ENCODE data around the gene EMX1. TPM values are rescaled to one million over a fixed set of nuclear protein-coding genes. Genes with fewer than 3 reads are reported as not detected.

Gene EMX1
- total RNA-seq, 1 donor from 2014 or later = 8.2 TPM

DNA sequence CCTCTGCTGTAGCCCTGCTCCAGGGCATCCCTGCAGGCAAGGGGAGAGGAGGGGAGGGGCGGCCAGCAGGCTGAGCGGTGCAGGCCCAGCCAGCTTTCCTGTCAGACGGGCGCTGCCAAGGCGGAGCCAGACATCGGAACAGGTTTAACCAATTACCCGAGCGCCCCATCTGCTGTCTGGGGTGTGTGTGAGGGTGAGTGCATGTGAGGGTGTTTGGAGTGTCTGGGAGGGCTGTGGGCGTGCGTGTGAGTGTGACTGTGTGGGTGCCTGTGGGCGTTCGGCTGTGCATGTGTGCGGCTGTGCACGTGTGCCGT lies 20.0 kb downstream of the EMX1 start:
- H3K4me3 ChIP-seq (ENCODE audit: low read depth, low read length) = no peak overlapping the region
- TF ChIP-seq, protein P1, sequence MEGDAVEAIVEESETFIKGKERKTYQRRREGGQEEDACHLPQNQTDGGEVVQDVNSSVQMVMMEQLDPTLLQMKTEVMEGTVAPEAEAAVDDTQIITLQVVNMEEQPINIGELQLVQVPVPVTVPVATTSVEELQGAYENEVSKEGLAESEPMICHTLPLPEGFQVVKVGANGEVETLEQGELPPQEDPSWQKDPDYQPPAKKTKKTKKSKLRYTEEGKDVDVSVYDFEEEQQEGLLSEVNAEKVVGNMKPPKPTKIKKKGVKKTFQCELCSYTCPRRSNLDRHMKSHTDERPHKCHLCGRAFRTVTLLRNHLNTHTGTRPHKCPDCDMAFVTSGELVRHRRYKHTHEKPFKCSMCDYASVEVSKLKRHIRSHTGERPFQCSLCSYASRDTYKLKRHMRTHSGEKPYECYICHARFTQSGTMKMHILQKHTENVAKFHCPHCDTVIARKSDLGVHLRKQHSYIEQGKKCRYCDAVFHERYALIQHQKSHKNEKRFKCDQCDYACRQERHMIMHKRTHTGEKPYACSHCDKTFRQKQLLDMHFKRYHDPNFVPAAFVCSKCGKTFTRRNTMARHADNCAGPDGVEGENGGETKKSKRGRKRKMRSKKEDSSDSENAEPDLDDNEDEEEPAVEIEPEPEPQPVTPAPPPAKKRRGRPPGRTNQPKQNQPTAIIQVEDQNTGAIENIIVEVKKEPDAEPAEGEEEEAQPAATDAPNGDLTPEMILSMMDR (conservative IDR thresholded peaks at IDR 0.05; ENCODE audit: low read depth, low read length) = no peak
- no peak for DNase-seq (ENCODE audit: low read depth)

GRCh38 chr2:72938455-72938854 lies 21.1 kb downstream of the EMX1 start:
- TF ChIP-seq, protein P1 (conservative IDR thresholded peaks at IDR 0.05; ENCODE audit: low read depth, low read length) = no peak
- DNase-seq (ENCODE audit: low read depth) = no peak
- no peak overlapping the region for H3K4me3 ChIP-seq (ENCODE audit: low read depth, low read length)

- H3K4me3 ChIP-seq (ENCODE audit: low read depth, low read length) = no peak overlapping the region
- TF ChIP-seq, protein P1 (conservative IDR thresholded peaks at IDR 0.05; ENCODE audit: low read depth, low read length) = no peak
- no peak for DNase-seq (ENCODE audit: low read depth)
Measured at GRCh38 chr2:72940361-72940760, 23.0 kb downstream of the EMX1 start.

- TF ChIP-seq, protein P1 (conservative IDR thresholded peaks at IDR 0.05; ENCODE audit: low read depth, low read length) = no peak
- no peak for DNase-seq (ENCODE audit: low read depth)
- H3K4me3 ChIP-seq (ENCODE audit: low read depth, low read length) = no peak overlapping the region
Measured at GRCh38 chr2:72940786-72941185, 23.5 kb downstream of the EMX1 start.

GRCh38 chr2:72942293-72942692 lies 25.0 kb downstream of the EMX1 start:
- no peak for DNase-seq (ENCODE audit: low read depth)

DNA sequence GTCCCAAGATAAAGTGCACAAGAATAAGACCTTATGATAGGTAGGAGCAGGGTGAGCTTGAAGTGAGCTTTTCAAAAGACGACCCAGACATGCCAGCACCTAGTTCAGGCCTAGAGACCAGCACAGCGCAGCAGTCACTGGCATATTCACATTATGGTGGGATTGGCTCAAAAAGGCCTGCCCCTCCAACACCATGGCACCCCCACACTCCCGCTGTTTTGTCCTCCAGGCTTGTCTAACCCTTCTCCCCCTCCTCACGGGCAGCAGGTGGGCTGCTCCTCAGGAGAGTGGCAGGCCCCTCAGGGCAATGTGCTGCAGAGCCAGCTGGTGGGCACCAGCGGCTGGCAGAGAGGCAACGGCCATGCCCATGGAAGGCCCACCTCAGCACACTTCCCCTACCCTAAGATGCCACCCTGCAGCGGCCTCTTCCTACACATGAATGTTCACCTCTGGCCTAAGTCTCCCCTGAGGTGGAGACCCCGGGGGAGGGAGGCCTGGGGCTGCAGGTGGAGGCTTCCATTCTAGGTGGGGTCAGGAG lies 25.6 kb downstream of the EMX1 start:
- no peak overlapping the region for H3K4me3 ChIP-seq (ENCODE audit: low read depth, low read length)
- DNase-seq (ENCODE audit: low read depth) = no peak
- TF ChIP-seq, protein P1 (conservative IDR thresholded peaks at IDR 0.05; ENCODE audit: low read depth, low read length) = no peak

More at GRCh38 chr2:72942293-72942692, 25.0 kb downstream of the EMX1 start:
- TF ChIP-seq, protein P1 (conservative IDR thresholded peaks at IDR 0.05; ENCODE audit: low read depth, low read length) = no peak
- no peak overlapping the region for H3K4me3 ChIP-seq (ENCODE audit: low read depth, low read length)

Data from epithelial cell of proximal tubule (primary cell).